Measurements from ENCODE around the gene SEC23IP. TPM values are rescaled to one million over a fixed set of nuclear protein-coding genes. Genes with fewer than 3 reads are reported as not detected.
"Not testable (repeated sequence)": the region's sequence is repeated elsewhere in the genome, so short reads cannot be mapped to it uniquely, and the experiment has no call there.

SEC23IP gene
- total RNA-seq, 2 donors from 2014 or later, result 70.5 to 93.6 TPM

DNA sequence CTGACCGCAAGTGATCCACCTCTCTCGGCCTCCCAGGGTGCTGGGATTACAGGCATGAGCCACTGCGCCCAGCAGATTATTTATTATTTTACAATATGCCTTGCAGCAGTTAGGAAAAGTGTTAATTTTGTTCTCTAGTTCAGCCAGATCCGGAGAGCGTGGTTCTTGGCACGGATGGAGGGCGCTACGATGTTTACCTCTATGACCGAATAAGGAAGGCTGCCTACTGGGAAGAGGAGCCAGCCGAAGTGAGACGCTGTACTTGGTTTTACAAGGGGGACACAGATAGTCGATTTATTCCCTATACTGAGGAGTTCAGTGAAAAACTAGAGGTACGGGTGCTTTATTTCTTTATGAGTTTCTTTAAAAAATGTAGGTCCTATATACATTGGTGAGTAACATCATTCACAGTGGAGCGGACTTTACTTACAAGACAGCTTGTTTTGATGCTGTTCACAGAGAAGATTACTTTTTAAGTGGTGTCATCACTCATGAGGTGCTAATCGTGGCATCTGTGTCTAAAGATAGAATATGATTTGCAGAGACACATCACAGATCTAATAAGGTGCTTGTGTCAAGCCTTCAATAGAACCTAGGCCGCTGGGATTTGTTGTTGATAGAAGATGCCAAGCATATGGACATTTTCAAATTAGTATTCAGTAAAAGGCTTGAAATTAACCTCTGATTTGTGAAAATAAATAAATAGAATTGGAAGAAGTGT lies 11.6 kb downstream of the SEC23IP start:
- Mint-ChIP-seq H3K9me3 (no peaks in the 10 kb centered on the region), H3K27me3 (ENCODE audit: insufficient read depth) (no peaks in the 10 kb centered on the region), H3K36me3 (ENCODE audit: low read depth) (peaks cover 64% of the 10 kb centered on the region), H3K4me1 (no peaks in the 10 kb centered on the region), H3K27ac (no peak overlapping the region), H3K4me3 (no peak overlapping the region)
- no peak for TF ChIP-seq CTCF (conservative IDR thresholded peaks at IDR 0.05)
- WGBS, 2 experiments (ENCODE audit: insufficient coverage in 1 of 2, insufficient read length in 1 of 2), result 91 to 94% methylated on average over 13 to 16 of the region's 16 CpGs
- H3K27ac ChIP-seq (ENCODE audit: low read depth, low read length), result no peak overlapping the region
- no peak overlapping the region for H3K4me3 ChIP-seq (ENCODE audit: low read length)
- H3K27me3 ChIP-seq (ENCODE audit: control insufficient read depth, insufficient read depth, low read length, poor library complexity, severe bottlenecking), result no peaks in the 10 kb centered on the region
- no peaks in the 10 kb centered on the region for H3K9me3 ChIP-seq (ENCODE audit: control insufficient read depth, low read length)
- no peaks in the 10 kb centered on the region for H3K4me1 ChIP-seq (ENCODE audit: control insufficient read depth, insufficient read depth, low read length)
- H3K9ac ChIP-seq (ENCODE audit: extremely low read depth, low read length, poor library complexity, severe bottlenecking), result no peak overlapping the region
- no peak for DNase-seq
- peaks cover 79% of the 10 kb centered on the region for H3K36me3 ChIP-seq (ENCODE audit: control insufficient read depth, insufficient read depth, low read length)

GRCh38 chr10:119907695-119908094 lies 15.2 kb downstream of the SEC23IP start:
- not testable (repeated sequence) for H3K9me3 Mint-ChIP-seq; H3K27me3 Mint-ChIP-seq (ENCODE audit: insufficient read depth); DNase-seq; H3K27me3 ChIP-seq (ENCODE audit: control insufficient read depth, insufficient read depth, low read length, poor library complexity, severe bottlenecking); H3K4me1 ChIP-seq (ENCODE audit: control insufficient read depth, insufficient read depth, low read length); H3K27ac ChIP-seq (ENCODE audit: low read depth, low read length); H3K9ac ChIP-seq (ENCODE audit: extremely low read depth, low read length, poor library complexity, severe bottlenecking); H3K4me3 Mint-ChIP-seq; H3K9me3 ChIP-seq (ENCODE audit: control insufficient read depth, low read length); H3K4me3 ChIP-seq (ENCODE audit: low read length); H3K27ac Mint-ChIP-seq; H3K4me1 Mint-ChIP-seq
- peaks cover 81% of the 10 kb centered on the region for H3K36me3 Mint-ChIP-seq (ENCODE audit: low read depth)
- WGBS, 2 experiments (ENCODE audit: insufficient coverage in 1 of 2, insufficient read length in 1 of 2), result 96 to 98% methylated on average over 5 to 7 of the region's 7 CpGs
- H3K36me3 ChIP-seq (ENCODE audit: control insufficient read depth, insufficient read depth, low read length), result peaks cover 86% of the 10 kb centered on the region

DNA sequence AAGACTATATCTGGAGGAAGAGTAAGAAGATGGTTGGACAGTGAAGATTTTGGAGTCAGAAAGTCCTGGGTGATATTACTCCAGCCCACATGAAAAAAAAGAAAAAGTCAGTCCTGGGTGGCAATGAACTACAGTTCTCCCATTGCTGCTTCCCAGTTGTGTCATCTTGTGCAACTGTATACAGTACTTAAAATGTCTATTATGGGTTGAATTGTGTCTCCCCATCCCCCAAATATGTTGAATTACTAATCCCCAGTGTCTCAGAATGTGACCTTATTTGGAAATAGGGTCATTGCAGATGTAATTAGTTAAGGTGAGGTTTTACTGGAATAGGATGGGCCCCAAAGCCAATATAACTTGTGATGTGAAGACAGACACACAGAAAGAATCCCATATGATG lies 15.6 kb downstream of the SEC23IP start:
- no peak overlapping the region for H3K4me3 Mint-ChIP-seq
- H3K4me1 Mint-ChIP-seq, result no peaks in the 10 kb centered on the region
- Histone ChIP-seq H3K4me1 (ENCODE audit: control insufficient read depth, insufficient read depth, low read length) (no peaks in the 10 kb centered on the region), H3K27me3 (ENCODE audit: control insufficient read depth, insufficient read depth, low read length, poor library complexity, severe bottlenecking) (no peaks in the 10 kb centered on the region), H3K9me3 (ENCODE audit: control insufficient read depth, low read length) (peaks cover 6% of the 10 kb centered on the region), H3K4me3 (ENCODE audit: low read length) (no peak overlapping the region), H3K36me3 (ENCODE audit: control insufficient read depth, insufficient read depth, low read length) (peaks cover 86% of the 10 kb centered on the region), H3K27ac (ENCODE audit: low read depth, low read length) (no peak overlapping the region), H3K9ac (ENCODE audit: extremely low read depth, low read length, poor library complexity, severe bottlenecking) (no peak overlapping the region)
- H3K27ac Mint-ChIP-seq, result no peak overlapping the region
- H3K36me3 Mint-ChIP-seq (ENCODE audit: low read depth), result peaks cover 81% of the 10 kb centered on the region
- H3K27me3 Mint-ChIP-seq (ENCODE audit: insufficient read depth), result no peaks in the 10 kb centered on the region
- no peaks in the 10 kb centered on the region for H3K9me3 Mint-ChIP-seq
- no peak for DNase-seq
- TF ChIP-seq CTCF (conservative IDR thresholded peaks at IDR 0.05), result no peak

GRCh38 chr10:119910689-119911088 lies 18.2 kb downstream of the SEC23IP start:
- H3K36me3 ChIP-seq (ENCODE audit: control insufficient read depth, insufficient read depth, low read length), result peaks cover 81% of the 10 kb centered on the region
- no peak overlapping the region for H3K4me3 Mint-ChIP-seq
- no peaks in the 10 kb centered on the region for H3K9me3 Mint-ChIP-seq
- H3K4me1 ChIP-seq (ENCODE audit: control insufficient read depth, insufficient read depth, low read length), result no peaks in the 10 kb centered on the region
- WGBS, 2 experiments (ENCODE audit: insufficient coverage in 1 of 2, insufficient read length in 1 of 2), result 97 to 98% methylated on average over 5 to 6 of the region's 6 CpGs
- DNase-seq, result no peak
- H3K27me3 Mint-ChIP-seq (ENCODE audit: insufficient read depth), result no peaks in the 10 kb centered on the region
- H3K9me3 ChIP-seq (ENCODE audit: control insufficient read depth, low read length), result peaks cover 6% of the 10 kb centered on the region
- H3K9ac ChIP-seq (ENCODE audit: extremely low read depth, low read length, poor library complexity, severe bottlenecking), result no peak overlapping the region
- no peak overlapping the region for H3K27ac Mint-ChIP-seq
- no peak overlapping the region for H3K4me3 ChIP-seq (ENCODE audit: low read length)
- no peak overlapping the region for H3K27ac ChIP-seq (ENCODE audit: low read depth, low read length)
- H3K36me3 Mint-ChIP-seq (ENCODE audit: low read depth), result peaks cover 73% of the 10 kb centered on the region
- H3K4me1 Mint-ChIP-seq, result no peaks in the 10 kb centered on the region
- no peak for TF ChIP-seq CTCF (conservative IDR thresholded peaks at IDR 0.05)
- H3K27me3 ChIP-seq (ENCODE audit: control insufficient read depth, insufficient read depth, low read length, poor library complexity, severe bottlenecking), result no peaks in the 10 kb centered on the region
